Skeletal muscle tissue (tissue), 4 donors: ENCODE measurements around the gene MYOF. TPM values are rescaled to one million over a fixed set of nuclear protein-coding genes. Genes with fewer than 3 reads are reported as not detected.
"Not testable (repeated sequence)": the region's sequence is repeated elsewhere in the genome, so short reads cannot be mapped to it uniquely, and the experiment has no call there.

Experiments
- H3K27ac ChIP-seq: one replicate; pipeline ENCODE4 v1.7.0; 2013; ENCODE audit warnings: mild to moderate bottlenecking, low read depth, low read length, inconsistent platforms
- H3K27me3 ChIP-seq, 3 donors: one replicate each; pipeline ENCODE4 v1.7.0; 2013; ENCODE audit warnings: low read length in 3 of 3; ENCODE audit not compliant: control insufficient read depth in 3 of 3, insufficient read depth in 3 of 3
- H3K36me3 ChIP-seq, 3 donors: one replicate each; pipeline ENCODE4 v1.7.0; 2013; ENCODE audit warnings: low read length in 3 of 3; ENCODE audit not compliant: control insufficient read depth in 3 of 3, insufficient read depth in 3 of 3
- H3K4me1 ChIP-seq, 3 donors: one replicate each; pipeline ENCODE4 v1.7.0; 2013; ENCODE audit warnings: low read length in 3 of 3, mild to moderate bottlenecking in 3 of 3; ENCODE audit not compliant: control insufficient read depth in 3 of 3, insufficient read depth in 3 of 3
- H3K4me3 ChIP-seq, 3 donors: one replicate each; pipeline ENCODE4 v1.7.0; 2013; ENCODE audit warnings: low read length in 3 of 3
- H3K9ac ChIP-seq, 3 donors: one replicate each; pipeline ENCODE4 v1.7.0; 2013; ENCODE audit warnings: low read length in 3 of 3, mild to moderate bottlenecking in 3 of 3, moderate library complexity in 2 of 3, low read depth in 1 of 3
- H3K9me3 ChIP-seq, 3 donors: one replicate each; pipeline ENCODE4 v1.7.0; 2013; ENCODE audit warnings: low read length in 3 of 3; ENCODE audit not compliant: control insufficient read depth in 3 of 3
- total RNA-seq: library from RNA; depleted of rRNA; stranded (reverse); fragments of >200 nt; gene quantifications from one replicate; pipeline ENCODE4 v1.2.3, GENCODE V29; 2014
- donor health status: Osteomylitis.

Gene MYOF
- total RNA-seq, 1 donor from 2014 or later = 45.4 TPM

GRCh38 chr10:93468461-93469213 is 13.5 kb downstream of the MYOF start:
- Histone ChIP-seq H3K4me1 (peaks cover 25 to 40% (median 36%) of the 10 kb centered on the region in 3 donors), H3K27me3 (no peaks in the 10 kb centered on the region), H3K27ac (peak overlapping the region; percentile 57), H3K36me3 (no peaks in the 10 kb centered on the region), H3K9ac (no peak overlapping the region), H3K9me3 (no peaks in the 10 kb centered on the region), H3K4me3 (no peak overlapping the region)

GRCh38 chr10:93467635-93468034 is 14.5 kb downstream of the MYOF start:
- H3K27me3 ChIP-seq, H3K9ac ChIP-seq, H3K9me3 ChIP-seq, H3K4me3 ChIP-seq, H3K36me3 ChIP-seq: not testable (repeated sequence)
- Histone ChIP-seq H3K4me1 (peaks cover 25 to 45% (median 38%) of the 10 kb centered on the region in 3 donors), H3K27ac (peak overlapping the region; percentile 57)

GRCh38 chr10:93465806-93466675 is 16.1 kb downstream of the MYOF start:
- no peaks in the 10 kb centered on the region for H3K9me3 ChIP-seq
- peaks cover 28 to 42% (median 38%) of the 10 kb centered on the region in 3 donors for H3K4me1 ChIP-seq
- no peaks in the 10 kb centered on the region for H3K27me3 ChIP-seq
- no peaks in the 10 kb centered on the region for H3K36me3 ChIP-seq
- peak overlapping the region in 2 of 3 donors; percentile 3 to 49 for H3K4me3 ChIP-seq
- H3K9ac ChIP-seq = peak overlapping the region; percentile 8 to 55 (median 32)
- H3K27ac ChIP-seq = peak overlapping the region; percentile 94

- H3K27me3 ChIP-seq = no peaks in the 10 kb centered on the region
- H3K9me3 ChIP-seq = no peaks in the 10 kb centered on the region
- no peak overlapping the region for H3K4me3 ChIP-seq
- peaks cover 30 to 45% (median 38%) of the 10 kb centered on the region in 3 donors for H3K4me1 ChIP-seq
- H3K27ac ChIP-seq = peak overlapping the region; percentile 94
- H3K36me3 ChIP-seq = no peaks in the 10 kb centered on the region
- H3K9ac ChIP-seq = no peak overlapping the region
Observed at GRCh38 chr10:93464776-93465388, 17.3 kb downstream of the MYOF start.

- peak overlapping the region; percentile 94 for H3K27ac ChIP-seq
- H3K36me3 ChIP-seq = no peaks in the 10 kb centered on the region
- no peak overlapping the region for H3K9ac ChIP-seq
- peak overlapping the region in 1 of 3 donors; percentile 5 for H3K4me3 ChIP-seq
- H3K4me1 ChIP-seq = peaks cover 31 to 51% (median 41%) of the 10 kb centered on the region in 3 donors
- H3K9me3 ChIP-seq = no peaks in the 10 kb centered on the region
- H3K27me3 ChIP-seq = no peaks in the 10 kb centered on the region
Observed at GRCh38 chr10:93463723-93464476, 18.2 kb downstream of the MYOF start.

DNA sequence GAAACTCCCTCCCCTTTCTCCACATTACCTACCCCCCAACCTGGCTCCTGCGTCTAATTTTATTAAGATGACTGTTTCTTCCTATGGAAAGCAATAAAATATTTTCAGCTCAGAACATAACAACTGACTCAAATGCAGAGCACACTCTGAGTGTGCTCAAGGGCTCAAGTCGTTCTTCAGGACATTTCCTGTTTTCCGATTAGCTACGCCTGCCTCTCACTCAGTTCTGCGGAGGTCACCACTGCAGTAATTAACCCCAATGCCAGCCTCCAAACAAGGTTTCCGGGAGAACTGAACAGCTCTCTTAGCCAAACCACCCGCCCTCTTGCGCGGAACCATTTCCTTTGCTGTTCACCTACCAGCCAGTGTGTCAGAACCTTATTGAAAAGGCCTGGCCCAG is 19.3 kb downstream of the MYOF start:
- Histone ChIP-seq H3K9ac (no peak overlapping the region), H3K27ac (peak overlapping the region; percentile 94), H3K27me3 (no peaks in the 10 kb centered on the region), H3K4me1 (peaks cover 30 to 56% (median 50%) of the 10 kb centered on the region in 3 donors), H3K4me3 (no peak overlapping the region), H3K9me3 (no peaks in the 10 kb centered on the region), H3K36me3 (no peaks in the 10 kb centered on the region)

DNA sequence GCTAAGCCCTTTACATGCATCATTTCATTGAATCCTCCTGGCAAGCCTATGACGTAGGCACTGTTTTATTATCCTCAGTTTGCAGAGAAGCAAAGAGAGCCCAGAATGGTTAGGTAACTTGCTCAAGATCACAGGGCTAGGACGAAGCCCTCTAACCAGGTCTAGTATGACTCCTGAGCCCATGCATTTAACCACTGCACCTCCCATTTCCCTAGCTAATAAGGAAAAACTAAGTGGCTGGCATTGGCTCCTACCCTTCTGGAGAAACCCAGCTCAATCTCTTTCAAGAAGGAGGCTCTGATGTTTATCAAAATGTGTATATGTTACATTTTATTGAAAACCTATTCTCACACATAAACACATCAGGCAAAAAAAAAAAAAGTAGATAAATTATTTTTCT is 19.8 kb downstream of the MYOF start:
- Histone ChIP-seq H3K4me1 (peaks cover 30 to 56% (median 50%) of the 10 kb centered on the region in 3 donors), H3K27ac (peak overlapping the region; percentile 72), H3K27me3 (no peaks in the 10 kb centered on the region), H3K36me3 (no peaks in the 10 kb centered on the region), H3K4me3 (no peak overlapping the region), H3K9ac (no peak overlapping the region), H3K9me3 (no peaks in the 10 kb centered on the region)

- no peak overlapping the region for H3K4me3 ChIP-seq
- H3K36me3 ChIP-seq = no peaks in the 10 kb centered on the region
- H3K27ac ChIP-seq = peak overlapping the region; percentile 72
- peaks cover 29 to 55% (median 50%) of the 10 kb centered on the region in 3 donors for H3K4me1 ChIP-seq
- no peaks in the 10 kb centered on the region for H3K9me3 ChIP-seq
- no peak overlapping the region for H3K9ac ChIP-seq
- no peaks in the 10 kb centered on the region for H3K27me3 ChIP-seq
Observed at GRCh38 chr10:93461807-93462178, 20.3 kb downstream of the MYOF start.

DNA sequence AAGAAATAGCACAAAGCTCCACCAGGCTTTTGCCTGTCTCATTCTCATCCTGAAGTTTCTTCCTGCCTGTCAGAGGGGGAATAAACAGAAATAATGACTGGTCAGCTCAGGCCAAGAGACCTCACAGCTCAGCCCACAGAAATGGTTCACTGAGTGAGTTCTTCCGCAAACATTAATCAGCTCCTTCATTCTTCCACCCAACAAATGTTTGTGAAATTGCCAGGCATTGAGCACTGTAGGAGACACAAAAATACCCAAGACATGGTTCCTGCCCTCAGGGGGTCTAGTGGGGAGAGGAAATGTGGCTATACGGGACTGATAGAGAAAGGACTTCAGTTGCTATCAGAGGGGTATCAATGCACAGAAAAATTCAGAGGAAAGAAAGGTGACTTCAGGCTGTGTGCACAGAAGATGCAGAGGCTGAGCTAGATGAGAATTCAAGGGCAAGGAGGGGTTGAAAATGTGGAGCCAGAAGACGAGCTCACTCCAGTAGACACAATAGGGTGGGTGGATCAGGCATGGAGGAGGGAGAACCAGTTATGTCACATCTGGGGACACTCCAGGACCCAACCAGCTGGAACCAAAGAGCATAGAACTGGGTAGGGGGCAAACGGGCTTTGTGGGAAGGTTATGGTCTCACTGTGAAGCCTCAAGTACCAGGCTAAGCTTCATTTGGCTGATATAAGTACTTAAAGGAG is 20.9 kb downstream of the MYOF start:
- Histone ChIP-seq H3K27ac (peak overlapping the region; percentile 72), H3K9me3 (no peaks in the 10 kb centered on the region), H3K36me3 (peaks cover 0 to 3% (median 0%) of the 10 kb centered on the region in 3 donors), H3K4me1 (peaks cover 24 to 50% (median 44%) of the 10 kb centered on the region in 3 donors), H3K4me3 (no peak overlapping the region), H3K27me3 (no peaks in the 10 kb centered on the region), H3K9ac (no peak overlapping the region)
